Measurements from ENCODE around the gene SASS6.

GRCh38 chr1:100115524-100115923 lies 17.2 kb downstream of the SASS6 start:
- TF ChIP-seq, protein P1, sequence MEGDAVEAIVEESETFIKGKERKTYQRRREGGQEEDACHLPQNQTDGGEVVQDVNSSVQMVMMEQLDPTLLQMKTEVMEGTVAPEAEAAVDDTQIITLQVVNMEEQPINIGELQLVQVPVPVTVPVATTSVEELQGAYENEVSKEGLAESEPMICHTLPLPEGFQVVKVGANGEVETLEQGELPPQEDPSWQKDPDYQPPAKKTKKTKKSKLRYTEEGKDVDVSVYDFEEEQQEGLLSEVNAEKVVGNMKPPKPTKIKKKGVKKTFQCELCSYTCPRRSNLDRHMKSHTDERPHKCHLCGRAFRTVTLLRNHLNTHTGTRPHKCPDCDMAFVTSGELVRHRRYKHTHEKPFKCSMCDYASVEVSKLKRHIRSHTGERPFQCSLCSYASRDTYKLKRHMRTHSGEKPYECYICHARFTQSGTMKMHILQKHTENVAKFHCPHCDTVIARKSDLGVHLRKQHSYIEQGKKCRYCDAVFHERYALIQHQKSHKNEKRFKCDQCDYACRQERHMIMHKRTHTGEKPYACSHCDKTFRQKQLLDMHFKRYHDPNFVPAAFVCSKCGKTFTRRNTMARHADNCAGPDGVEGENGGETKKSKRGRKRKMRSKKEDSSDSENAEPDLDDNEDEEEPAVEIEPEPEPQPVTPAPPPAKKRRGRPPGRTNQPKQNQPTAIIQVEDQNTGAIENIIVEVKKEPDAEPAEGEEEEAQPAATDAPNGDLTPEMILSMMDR (IDR thresholded peaks at IDR 0.05; ENCODE audit: low read depth, low read length, missing input control), result no peak
- TF ChIP-seq JUND (IDR thresholded peaks at IDR 0.05) (no peak), TAF1 (conservative IDR thresholded peaks at IDR 0.05) (no peak), GABPA (IDR thresholded peaks at IDR 0.05 in 1 of 2, conservative IDR thresholded peaks at IDR 0.05 in 1 of 2) (no peak), RAD21 (IDR thresholded peaks at IDR 0.05) (no peak), RXRA (IDR thresholded peaks at IDR 0.05) (no peak), YY1 (IDR thresholded peaks at IDR 0.05) (no peak), MAX (IDR thresholded peaks at IDR 0.05) (no peak), EGR1 (IDR thresholded peaks at IDR 0.05; ENCODE audit: low read depth in 2 of 2) (no peak), NR2F2 (IDR thresholded peaks at IDR 0.05) (no peak)
- TF ChIP-seq, protein P2, sequence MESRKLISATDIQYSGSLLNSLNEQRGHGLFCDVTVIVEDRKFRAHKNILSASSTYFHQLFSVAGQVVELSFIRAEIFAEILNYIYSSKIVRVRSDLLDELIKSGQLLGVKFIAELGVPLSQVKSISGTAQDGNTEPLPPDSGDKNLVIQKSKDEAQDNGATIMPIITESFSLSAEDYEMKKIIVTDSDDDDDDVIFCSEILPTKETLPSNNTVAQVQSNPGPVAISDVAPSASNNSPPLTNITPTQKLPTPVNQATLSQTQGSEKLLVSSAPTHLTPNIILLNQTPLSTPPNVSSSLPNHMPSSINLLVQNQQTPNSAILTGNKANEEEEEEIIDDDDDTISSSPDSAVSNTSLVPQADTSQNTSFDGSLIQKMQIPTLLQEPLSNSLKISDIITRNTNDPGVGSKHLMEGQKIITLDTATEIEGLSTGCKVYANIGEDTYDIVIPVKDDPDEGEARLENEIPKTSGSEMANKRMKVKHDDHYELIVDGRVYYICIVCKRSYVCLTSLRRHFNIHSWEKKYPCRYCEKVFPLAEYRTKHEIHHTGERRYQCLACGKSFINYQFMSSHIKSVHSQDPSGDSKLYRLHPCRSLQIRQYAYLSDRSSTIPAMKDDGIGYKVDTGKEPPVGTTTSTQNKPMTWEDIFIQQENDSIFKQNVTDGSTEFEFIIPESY (IDR thresholded peaks at IDR 0.05), result no peak
- TF ChIP-seq, protein P3, sequence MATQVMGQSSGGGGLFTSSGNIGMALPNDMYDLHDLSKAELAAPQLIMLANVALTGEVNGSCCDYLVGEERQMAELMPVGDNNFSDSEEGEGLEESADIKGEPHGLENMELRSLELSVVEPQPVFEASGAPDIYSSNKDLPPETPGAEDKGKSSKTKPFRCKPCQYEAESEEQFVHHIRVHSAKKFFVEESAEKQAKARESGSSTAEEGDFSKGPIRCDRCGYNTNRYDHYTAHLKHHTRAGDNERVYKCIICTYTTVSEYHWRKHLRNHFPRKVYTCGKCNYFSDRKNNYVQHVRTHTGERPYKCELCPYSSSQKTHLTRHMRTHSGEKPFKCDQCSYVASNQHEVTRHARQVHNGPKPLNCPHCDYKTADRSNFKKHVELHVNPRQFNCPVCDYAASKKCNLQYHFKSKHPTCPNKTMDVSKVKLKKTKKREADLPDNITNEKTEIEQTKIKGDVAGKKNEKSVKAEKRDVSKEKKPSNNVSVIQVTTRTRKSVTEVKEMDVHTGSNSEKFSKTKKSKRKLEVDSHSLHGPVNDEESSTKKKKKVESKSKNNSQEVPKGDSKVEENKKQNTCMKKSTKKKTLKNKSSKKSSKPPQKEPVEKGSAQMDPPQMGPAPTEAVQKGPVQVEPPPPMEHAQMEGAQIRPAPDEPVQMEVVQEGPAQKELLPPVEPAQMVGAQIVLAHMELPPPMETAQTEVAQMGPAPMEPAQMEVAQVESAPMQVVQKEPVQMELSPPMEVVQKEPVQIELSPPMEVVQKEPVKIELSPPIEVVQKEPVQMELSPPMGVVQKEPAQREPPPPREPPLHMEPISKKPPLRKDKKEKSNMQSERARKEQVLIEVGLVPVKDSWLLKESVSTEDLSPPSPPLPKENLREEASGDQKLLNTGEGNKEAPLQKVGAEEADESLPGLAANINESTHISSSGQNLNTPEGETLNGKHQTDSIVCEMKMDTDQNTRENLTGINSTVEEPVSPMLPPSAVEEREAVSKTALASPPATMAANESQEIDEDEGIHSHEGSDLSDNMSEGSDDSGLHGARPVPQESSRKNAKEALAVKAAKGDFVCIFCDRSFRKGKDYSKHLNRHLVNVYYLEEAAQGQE (IDR thresholded peaks at IDR 0.05), result no peak
